Stimulated activated CD4-positive, alpha-beta T cell treated with anti-CD3 and anti-CD28 coated beads, Interleukin-4, amount 100 ng/mL, for 4 hours (primary cell): Measurements from ENCODE around the gene BTLA.
"Not testable (repeated sequence)": the region's sequence is repeated elsewhere in the genome, so short reads cannot be mapped to it uniquely, and the experiment has no call there.

ENCODE experiments used
- DNase-seq, 2 experiments: peaks; one replicate each; pipeline ENCODE4 v3.0.0-alpha.2; 2020

BTLA gene

GRCh38 chr3:112489674-112490479 is 9.4 kb downstream of the BTLA start:
- no peak for DNase-seq

DNA sequence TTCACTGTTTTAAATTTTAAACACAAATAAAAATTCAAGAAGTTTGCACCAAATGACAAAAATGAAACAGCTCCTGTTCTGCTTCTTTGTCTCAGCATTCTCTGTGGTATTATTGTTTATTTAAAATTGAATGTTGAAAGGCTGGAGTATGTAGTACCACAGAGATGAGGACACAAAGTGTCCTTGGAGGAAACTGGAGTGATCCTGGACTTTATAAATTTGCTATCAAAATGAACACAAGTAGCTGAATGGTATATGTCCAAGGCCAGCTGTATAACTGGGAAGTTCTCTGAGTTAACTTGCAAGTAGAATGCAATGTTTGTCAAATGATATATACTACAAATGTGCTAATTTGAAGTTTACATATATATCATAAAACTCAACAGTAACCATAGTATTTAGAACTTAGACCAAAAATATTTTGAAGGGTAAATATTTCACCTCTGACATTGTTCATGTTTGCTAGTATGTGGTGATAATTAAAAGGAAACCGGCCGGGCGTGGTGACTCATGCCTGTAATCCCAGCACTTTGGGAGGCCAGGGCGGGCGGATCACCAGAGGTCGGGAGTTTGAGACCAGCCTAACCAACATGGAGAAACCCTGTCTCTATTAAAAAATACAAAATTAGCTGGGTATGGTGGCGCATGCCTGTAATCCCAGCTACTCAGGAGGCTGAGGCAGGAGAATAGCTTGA is 12.3 kb downstream of the BTLA start:
- no peak for DNase-seq

DNA sequence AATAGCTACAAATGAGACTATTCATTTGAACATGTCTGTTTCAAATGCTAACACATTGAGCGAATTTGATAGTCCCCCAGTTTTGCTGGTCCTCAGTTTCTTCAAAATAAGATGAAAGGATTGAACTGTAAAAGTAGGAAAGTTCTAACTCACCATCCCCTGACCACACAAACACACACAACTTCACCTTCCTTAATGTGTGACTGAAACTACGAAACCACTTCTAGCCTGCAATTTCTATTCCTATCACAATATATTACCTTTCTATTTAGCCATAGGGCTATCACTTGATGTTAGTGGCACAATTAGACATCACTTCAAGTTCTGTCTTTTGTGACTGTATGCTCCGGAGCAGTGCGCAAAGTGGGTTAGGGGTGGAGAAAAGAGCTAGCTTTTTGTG is 14.9 kb downstream of the BTLA start:
- DNase-seq: no peak

DNA sequence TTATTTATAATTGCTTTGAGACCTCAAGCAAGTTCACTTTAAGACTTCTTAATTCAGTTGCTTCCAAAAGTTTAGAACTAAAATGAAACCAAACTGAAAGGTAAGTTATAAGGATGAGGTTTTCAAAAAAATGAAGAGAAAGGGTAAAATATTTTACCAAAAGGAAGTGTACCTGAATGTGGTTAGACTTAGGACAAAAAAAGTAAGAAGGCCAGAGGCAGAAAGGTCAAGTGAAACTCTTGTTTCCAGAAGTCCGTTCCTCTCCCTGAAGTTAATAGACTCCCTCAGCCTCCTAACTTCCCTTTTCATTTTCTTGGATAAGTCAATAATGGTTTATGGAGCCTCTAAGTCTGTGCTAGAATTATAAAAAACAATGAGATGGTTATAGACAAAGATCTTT is 16.6 kb downstream of the BTLA start:
- DNase-seq: no peak

GRCh38 chr3:112481302-112481721 is 18.0 kb downstream of the BTLA start:
- no peak for DNase-seq

- no peak for DNase-seq
These were observed 21.4 kb downstream of the BTLA start for GRCh38 chr3:112477891-112478290.

DNA sequence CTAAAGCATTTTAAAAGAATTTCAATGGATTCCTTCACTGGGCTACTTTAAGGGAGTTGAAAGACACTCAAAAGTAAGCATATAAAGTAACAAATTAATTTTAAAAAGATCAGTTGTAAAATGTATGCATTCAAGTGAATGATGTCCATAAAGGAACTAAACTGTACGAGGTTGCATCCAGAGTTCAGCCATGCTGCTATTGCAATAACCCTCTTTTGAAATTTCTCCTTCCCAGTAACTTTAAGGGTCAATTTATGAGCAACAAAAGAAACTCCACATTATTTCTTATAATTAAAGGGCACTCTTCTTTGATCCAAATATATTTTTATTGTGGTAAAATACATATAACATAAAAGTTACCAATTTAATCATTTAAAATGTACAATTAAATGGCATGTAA is 22.9 kb downstream of the BTLA start:
- DNase-seq: no peak

DNA sequence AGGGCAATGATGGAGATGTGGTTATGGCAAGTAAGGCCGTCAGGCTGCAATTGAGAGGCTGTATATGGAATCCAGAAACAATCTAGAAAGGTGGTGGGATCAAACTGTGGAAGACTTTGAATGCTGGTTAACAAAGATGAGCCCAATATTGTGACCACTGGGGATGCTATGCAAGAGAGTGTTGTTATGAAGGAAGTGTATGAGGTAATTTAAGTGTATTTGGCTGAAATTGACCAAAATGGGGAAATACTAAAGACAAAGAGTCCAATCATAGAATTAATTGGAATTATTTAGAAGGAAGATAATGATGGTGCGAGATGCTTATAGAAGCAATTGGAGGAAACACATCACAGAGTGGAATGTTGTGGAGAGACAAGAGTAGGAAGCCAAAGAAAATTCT is 24.5 kb downstream of the BTLA start:
- DNase-seq: no peak

GRCh38 chr3:112472691-112473090 is 26.6 kb downstream of the BTLA start:
- no peak for DNase-seq

GRCh38 chr3:112471596-112472325 is 27.5 kb downstream of the BTLA start:
- no peak for DNase-seq

DNA sequence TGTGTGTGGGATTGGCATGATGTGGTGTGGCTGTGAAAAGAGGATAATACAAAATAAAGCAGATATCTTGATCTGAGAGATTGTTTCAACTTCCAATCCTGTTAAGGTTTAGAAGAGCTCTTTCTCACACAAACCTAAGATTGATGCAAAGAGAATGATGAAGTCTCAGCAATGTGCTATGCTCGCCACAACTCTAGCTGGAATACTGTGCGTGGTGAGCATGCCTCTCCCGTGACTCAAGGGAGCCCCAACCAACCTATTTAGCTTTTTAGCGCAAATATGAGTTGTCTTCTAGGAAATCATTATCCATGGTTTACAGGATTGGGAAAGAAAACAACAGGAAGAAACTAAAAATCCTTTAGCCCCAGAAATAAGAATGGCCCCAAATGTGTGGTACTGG is 28.5 kb downstream of the BTLA start:
- no peak for DNase-seq

DNA sequence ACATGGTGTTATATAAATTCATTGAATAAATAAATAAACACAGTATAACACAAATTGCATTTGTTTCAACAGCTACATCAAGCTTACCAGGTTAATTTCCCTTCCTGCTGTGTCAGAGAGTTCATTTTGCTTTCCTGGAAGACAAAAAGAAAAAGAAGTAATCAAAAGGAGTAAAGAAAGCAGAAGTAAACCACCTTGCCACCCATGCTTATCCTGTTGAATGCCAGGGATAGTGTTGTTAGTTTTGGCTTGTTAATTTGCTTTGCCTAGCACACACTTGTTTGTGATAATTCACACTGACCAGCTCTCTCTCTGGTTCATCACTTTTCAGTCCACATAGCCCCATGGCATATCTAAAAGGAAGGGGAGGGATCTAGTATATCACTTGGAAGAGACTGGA is 29.6 kb downstream of the BTLA start:
- no peak for DNase-seq

DNA sequence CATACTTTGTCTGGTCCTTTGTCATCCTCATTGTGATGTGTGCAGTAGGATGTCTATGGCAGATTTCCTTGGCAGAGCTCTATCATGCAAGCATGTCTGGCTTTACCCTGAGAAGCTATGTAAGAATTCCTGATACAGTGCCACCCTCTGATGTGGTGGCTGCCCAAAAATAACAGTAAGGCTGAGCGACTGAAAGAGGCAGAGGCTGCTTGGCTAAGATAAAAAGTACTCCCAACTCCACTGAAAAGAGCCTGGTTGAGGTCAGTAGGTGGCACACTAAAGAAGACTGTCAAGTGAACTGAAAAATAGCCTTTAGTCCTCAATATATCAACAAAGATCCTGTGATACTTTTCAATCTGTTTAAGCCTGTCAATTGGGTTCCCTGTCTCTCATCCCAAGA is 31.7 kb downstream of the BTLA start:
- no peak for DNase-seq

DNA sequence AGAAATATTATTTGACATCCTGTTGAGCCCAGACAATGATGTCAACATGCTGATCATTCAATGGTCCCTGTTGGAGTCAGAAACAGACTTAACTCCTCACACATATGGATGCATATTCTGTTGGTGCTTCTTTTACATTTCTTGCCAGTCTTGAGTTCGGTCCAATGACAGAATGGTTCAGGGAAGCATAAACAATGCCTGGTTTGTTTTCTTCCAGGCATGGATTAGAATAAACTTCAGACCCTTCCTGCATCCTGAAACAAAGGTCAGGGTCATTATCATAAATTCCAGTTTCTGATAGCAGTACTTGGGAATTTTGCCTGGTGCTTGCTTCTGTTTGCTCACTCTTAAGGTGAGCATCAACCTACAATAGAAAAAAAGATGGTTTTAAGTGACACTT is 33.3 kb downstream of the BTLA start:
- no peak for DNase-seq

DNA sequence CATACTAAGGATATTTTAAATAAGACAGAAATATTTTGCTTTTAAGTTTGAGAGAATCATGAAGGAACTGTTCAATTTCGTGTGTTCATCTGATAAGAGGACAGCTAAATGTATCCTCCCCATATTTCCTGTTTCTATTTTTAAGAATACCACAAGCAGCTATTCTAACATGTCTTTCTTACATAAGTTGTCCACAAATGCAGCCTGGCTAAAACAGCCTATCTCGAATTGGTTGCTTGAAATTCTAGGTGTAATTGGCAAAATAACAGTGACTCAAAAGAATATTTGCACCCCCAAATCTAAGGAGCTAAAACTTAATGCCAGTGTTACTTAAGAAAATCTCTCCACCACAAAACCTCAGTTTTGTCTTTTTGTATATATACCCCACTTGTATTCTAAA is 35.0 kb downstream of the BTLA start:
- no peak for DNase-seq

DNA sequence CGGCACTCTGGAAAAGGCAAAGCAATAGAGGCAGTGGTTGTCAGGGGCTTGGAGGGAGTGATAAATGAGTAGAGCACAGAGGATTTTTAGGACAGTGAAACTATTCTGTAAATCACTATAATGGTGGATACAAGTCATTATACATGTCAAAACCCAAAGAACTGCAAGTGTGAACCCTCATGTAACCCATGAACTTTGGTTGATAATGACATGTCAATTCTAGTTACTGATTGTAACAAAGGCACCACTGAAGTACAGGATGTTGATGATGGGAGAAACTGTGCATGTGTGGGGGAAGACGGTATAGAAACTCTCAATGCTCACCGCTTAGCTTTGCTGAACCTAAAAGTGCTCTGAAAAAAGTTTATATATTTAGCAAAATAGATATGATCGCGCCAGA is 36.0 kb downstream of the BTLA start:
- DNase-seq: no peak

DNA sequence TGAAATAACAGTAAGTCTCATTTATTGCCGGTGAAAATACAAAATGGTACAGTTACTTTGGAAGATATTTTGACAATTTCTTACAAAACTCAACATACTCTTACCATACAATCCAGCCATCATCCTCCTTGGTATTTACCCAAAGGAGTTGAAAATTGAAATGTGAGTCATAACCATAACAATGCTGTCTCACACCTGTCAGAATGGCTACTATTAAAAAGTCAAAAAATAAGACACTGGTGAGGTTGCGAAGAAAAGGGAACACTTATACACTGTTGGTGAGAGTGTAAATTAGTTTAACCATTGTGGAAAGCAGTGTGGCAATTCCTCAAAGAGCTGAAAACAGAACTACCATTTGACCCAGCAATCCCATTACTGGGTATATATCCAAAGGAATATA is 37.5 kb downstream of the BTLA start:
- not testable (repeated sequence) for DNase-seq

DNA sequence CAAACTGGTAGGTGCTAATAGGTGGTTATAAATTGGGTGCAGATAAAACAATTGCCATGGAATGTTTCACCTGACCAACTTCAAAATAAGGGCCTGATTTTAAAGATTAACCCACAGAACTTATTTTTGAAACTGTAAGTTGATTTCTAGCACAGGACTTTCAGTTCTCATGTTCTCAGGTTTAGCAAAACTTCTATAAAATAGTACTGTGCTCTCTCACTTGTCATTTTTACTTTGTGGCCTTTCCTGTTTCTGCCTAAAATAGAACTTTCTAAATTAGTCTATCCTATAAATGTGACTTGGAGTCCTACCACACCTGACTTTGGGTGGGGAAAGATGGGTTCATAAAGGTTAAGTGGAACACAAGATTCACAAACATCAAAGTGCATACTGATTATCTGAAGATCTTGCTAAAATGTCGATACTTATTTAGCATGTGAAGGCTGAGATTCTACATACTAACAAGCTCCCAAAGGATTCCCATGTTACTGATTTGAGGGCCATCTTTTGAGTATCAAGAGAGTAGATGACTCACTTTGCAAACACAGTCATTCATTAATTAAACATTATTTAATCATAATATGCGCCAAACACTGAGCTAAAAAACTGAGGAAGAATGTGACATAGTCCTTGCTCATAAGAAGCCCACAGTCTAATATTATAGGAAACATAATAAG is 38.6 kb downstream of the BTLA start:
- DNase-seq: no peak

GRCh38 chr3:112459750-112460149 is 39.5 kb downstream of the BTLA start:
- no peak for DNase-seq

GRCh38 chr3:112456147-112456546 is 43.1 kb downstream of the BTLA start:
- DNase-seq: no peak

DNA sequence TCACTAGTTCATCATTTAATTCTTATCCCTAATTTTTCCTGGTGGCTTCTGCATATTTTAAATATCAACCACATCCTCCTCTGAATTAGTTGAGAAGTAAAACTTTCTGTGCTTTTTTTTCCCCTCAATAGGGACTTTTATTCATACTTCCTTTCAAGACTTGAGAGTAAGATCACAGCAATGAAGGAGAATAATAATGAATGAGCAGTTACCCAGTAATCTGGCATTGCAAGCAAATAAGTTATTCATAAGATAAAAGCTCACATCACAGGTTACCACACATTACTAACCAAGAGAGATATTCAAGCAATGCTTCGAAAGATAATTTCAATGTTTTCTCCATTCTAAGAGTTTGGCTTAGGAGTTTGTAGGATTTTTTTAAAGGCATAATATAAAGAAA is 50.3 kb downstream of the BTLA start:
- DNase-seq: no peak

GRCh38 chr3:112446343-112446742 is 52.9 kb downstream of the BTLA start:
- DNase-seq: no peak

- no peak for DNase-seq
These were observed 53.4 kb downstream of the BTLA start for GRCh38 chr3:112445839-112446238.
